Activated CD8-positive, alpha-beta T cell treated with anti-CD3 and anti-CD28 coated beads for 36 hours (primary cell): ENCODE data around the gene DGKI. TPM values are rescaled to one million over a fixed set of nuclear protein-coding genes. Genes with fewer than 3 reads are reported as not detected.
A peak's percentile ranks its signal among the peaks of the same experiment; 100 is the strongest.

Source experiments
- ATAC-seq: fragments of 200-7000 bp; cut with Tn5 transposase; one replicate; pipeline ENCODE4 v1.10.0; 2021; ENCODE audit warnings: mild to moderate bottlenecking, moderate library complexity
- CTCF ChIA-PET: fragments of 350-600 bp; sonication (Branson Sonifier 250); formaldehyde crosslinking; loops from one replicate; lab custom pipeline; 2021; ENCODE audit warnings: antibody characterized with exemption; lab: Charles Lee
- POLR2A ChIA-PET: fragments of 350-600 bp; sonication (Branson Sonifier 250); formaldehyde crosslinking; loops from one replicate; lab custom pipeline; 2021; ENCODE audit warnings: antibody characterized with exemption; lab: Charles Lee
- DNase-seq: peaks from one replicate; pipeline ENCODE4 v3.0.0-alpha.2; 2020
- H3K27ac Mint-ChIP-seq: one replicate; pipeline ENCODE4 v1.8.0; 2021; ENCODE audit warnings: mild to moderate bottlenecking, mixed read lengths
- H3K27me3 Mint-ChIP-seq: one replicate; pipeline ENCODE4 v1.8.0; 2021; ENCODE audit warnings: mixed read lengths
- H3K36me3 Mint-ChIP-seq: one replicate; pipeline ENCODE4 v1.8.0; 2021; ENCODE audit warnings: low read depth, mixed read lengths
- H3K4me1 Mint-ChIP-seq: one replicate; pipeline ENCODE4 v1.8.0; 2021; ENCODE audit warnings: low read depth, mixed read lengths
- H3K4me3 Mint-ChIP-seq: one replicate; pipeline ENCODE4 v1.8.0; 2021; ENCODE audit warnings: mild to moderate bottlenecking, moderate library complexity, mixed read lengths
- H3K9me3 Mint-ChIP-seq: one replicate; pipeline ENCODE4 v1.8.0; 2021; ENCODE audit warnings: mixed read lengths
- CTCF ChIP-seq: fragments of 200-600 bp; IDR thresholded peaks from one replicate; pipeline ENCODE4 v1.8.0; 2022; ENCODE audit warnings: antibody characterized with exemption, mild to moderate bottlenecking
- intact Hi-C: fragments of 100-400 bp; cut with micrococcal nuclease; formaldehyde crosslinking; loops from one replicate; pipeline ENCODE4 v1.10.0; 2022
- total RNA-seq, 2 experiments: library from RNA; stranded (reverse); gene quantifications; one replicate each; pipeline ENCODE4 v1.2.3, GENCODE V29; 2021

The DGKI gene
- total RNA-seq, 2 experiments from 2014 or later, result 0.38 to 0.65 TPM

- Mint-ChIP-seq H3K27ac (no peak overlapping the region), H3K36me3 (no peaks in the 10 kb centered on the region), H3K9me3 (no peaks in the 10 kb centered on the region), H3K27me3 (peaks cover 27% of the 10 kb centered on the region), H3K4me3 (no peak overlapping the region), H3K4me1 (no peaks in the 10 kb centered on the region)
- POLR2A ChIA-PET, result no interaction called here
- TF ChIP-seq CTCF, result no peak
- ATAC-seq, result no peak
- CTCF ChIA-PET, result no interaction called here
- DNase-seq, result no peak
- intact Hi-C loops, result no loop called here
Measured at GRCh38 chr7:137789215-137789882, 57.4 kb downstream of the DGKI start.

- Mint-ChIP-seq H3K27ac (no peak overlapping the region), H3K4me3 (no peak overlapping the region), H3K9me3 (peaks cover 1% of the 10 kb centered on the region), H3K36me3 (no peaks in the 10 kb centered on the region), H3K27me3 (peaks cover 27% of the 10 kb centered on the region), H3K4me1 (no peaks in the 10 kb centered on the region)
- intact Hi-C loops, result no loop called here
- ChIA-PET CTCF (no interaction called here), POLR2A (no interaction called here)
- TF ChIP-seq CTCF, result no peak
- DNase-seq (no peak), ATAC-seq (no peak)
Measured at GRCh38 chr7:137787301-137787976, 59.3 kb downstream of the DGKI start.

- Mint-ChIP-seq H3K4me3 (no peak overlapping the region), H3K9me3 (peaks cover 1% of the 10 kb centered on the region)
Measured at GRCh38 chr7:137778511-137778910, 68.3 kb downstream of the DGKI start.

GRCh38 chr7:137774793-137775201 is 72.0 kb downstream of the DGKI start:
- CTCF ChIA-PET, result interaction anchor here (1.5 kb wide), 1 partner anchor 119 kb away, joined by 5 read pairs; no protein-coding TSS in a partner anchor
- ATAC-seq, result no peak
- intact Hi-C loops, result no loop called here

More at GRCh38 chr7:137778511-137778910, 68.3 kb downstream of the DGKI start:
- Mint-ChIP-seq H3K4me1 (no peaks in the 10 kb centered on the region), H3K27me3 (peaks cover 31% of the 10 kb centered on the region), H3K36me3 (no peaks in the 10 kb centered on the region), H3K27ac (no peak overlapping the region)
- intact Hi-C loops, result no loop called here
- CTCF ChIA-PET, result no interaction called here
- POLR2A ChIA-PET, result no interaction called here
- TF ChIP-seq CTCF, result no peak
- no peak for ATAC-seq
- no peak for DNase-seq

More at GRCh38 chr7:137774793-137775201, 72.0 kb downstream of the DGKI start:
- H3K4me1 Mint-ChIP-seq, result no peaks in the 10 kb centered on the region
- no peak overlapping the region for H3K27ac Mint-ChIP-seq
- POLR2A ChIA-PET, result no interaction called here
- H3K4me3 Mint-ChIP-seq, result no peak overlapping the region
- DNase-seq, result peak; percentile 4
- no peaks in the 10 kb centered on the region for H3K36me3 Mint-ChIP-seq
- TF ChIP-seq CTCF, result no peak
- H3K9me3 Mint-ChIP-seq, result no peaks in the 10 kb centered on the region
- peaks cover 10% of the 10 kb centered on the region for H3K27me3 Mint-ChIP-seq
